ENCODE data around the gene VILL.
"Not testable (repeated sequence)": the region's sequence is repeated elsewhere in the genome, so short reads cannot be mapped to it uniquely, and the experiment has no call there.

VILL gene

GRCh38 chr3:37986479-37987314, 3.9 kb upstream of the VILL start:
- DNase-seq (ENCODE audit: low read depth in 2 of 2) = no peak

GRCh38 chr3:37987315-37987697, 3.3 kb upstream of the VILL start:
- no peak for DNase-seq (ENCODE audit: low read depth in 2 of 2)

- no peak for DNase-seq (ENCODE audit: low read depth in 2 of 2)
Measured at GRCh38 chr3:37987751-37988179, 2.8 kb upstream of the VILL start.

GRCh38 chr3:37988376-37988775, 2.2 kb upstream of the VILL start:
- not testable (repeated sequence) for DNase-seq (ENCODE audit: low read depth in 2 of 2)

- DNase-seq (ENCODE audit: low read depth in 2 of 2) = no peak
Measured at GRCh38 chr3:37988931-37989525, 1.6 kb upstream of the VILL start.

GRCh38 chr3:37989821-37990480, 635 bp upstream of the VILL start:
- no peak for DNase-seq (ENCODE audit: low read depth in 2 of 2)

- DNase-seq (ENCODE audit: low read depth in 2 of 2) = no peak
Measured at GRCh38 chr3:37991109-37991508, 523 bp downstream of the VILL start.

GRCh38 chr3:37991823-37992222, 1.2 kb downstream of the VILL start:
- no peak for DNase-seq (ENCODE audit: low read depth in 2 of 2)

- DNase-seq (ENCODE audit: low read depth in 2 of 2) = no peak
Measured at GRCh38 chr3:37992271-37993066, 1.9 kb downstream of the VILL start.

GRCh38 chr3:37993067-37993455, 2.5 kb downstream of the VILL start:
- no peak for DNase-seq (ENCODE audit: low read depth in 2 of 2)

- no peak for DNase-seq (ENCODE audit: low read depth in 2 of 2)
Measured at GRCh38 chr3:37993460-37993819, 2.9 kb downstream of the VILL start.

- peak; percentile 59 to 73 for DNase-seq (ENCODE audit: low read depth in 2 of 2)
Measured at GRCh38 chr3:37993820-37994638, 3.4 kb downstream of the VILL start.

GRCh38 chr3:37994639-37994972, 4.0 kb downstream of the VILL start:
- DNase-seq (ENCODE audit: low read depth in 2 of 2) = no peak

- DNase-seq (ENCODE audit: low read depth in 2 of 2) = no peak
Measured at GRCh38 chr3:37995652-37996641, 5.4 kb downstream of the VILL start.

- peak; percentile 74 to 88 for DNase-seq (ENCODE audit: low read depth in 2 of 2)
Measured at GRCh38 chr3:37996785-37997301, 6.3 kb downstream of the VILL start.

- no peak for DNase-seq (ENCODE audit: low read depth in 2 of 2)
Measured at GRCh38 chr3:37997342-37997741, 6.8 kb downstream of the VILL start.

- no peak for DNase-seq (ENCODE audit: low read depth in 2 of 2)
Measured at GRCh38 chr3:37997791-37998370, 7.3 kb downstream of the VILL start.

- no peak for DNase-seq (ENCODE audit: low read depth in 2 of 2)
Measured at GRCh38 chr3:37999836-38000235, 9.2 kb downstream of the VILL start.

- DNase-seq (ENCODE audit: low read depth in 2 of 2) = no peak
Measured at GRCh38 chr3:38000242-38000916, 9.8 kb downstream of the VILL start.
